IPS-11a (cell line): Measurements from ENCODE around the gene LTA.
"Not testable (repeated sequence)": the region's sequence is repeated elsewhere in the genome, so short reads cannot be mapped to it uniquely, and the experiment has no call there.

Source experiments
- H3K4me3 ChIP-seq: one replicate; pipeline ENCODE4 v1.5.1; 2013; ENCODE audit warnings: low read depth, low read length, control low read depth

The LTA gene

GRCh38 chr6:31586599-31587281 is 14.7 kb downstream of the LTA start:
- no peak overlapping the region for H3K4me3 ChIP-seq

- H3K4me3 ChIP-seq = no peak overlapping the region
Measured at GRCh38 chr6:31587791-31588777, 16.0 kb downstream of the LTA start.

- H3K4me3 ChIP-seq = no peak overlapping the region
Measured at GRCh38 chr6:31588871-31589650, 17.0 kb downstream of the LTA start.

GRCh38 chr6:31590691-31591090 is 18.6 kb downstream of the LTA start:
- not testable (repeated sequence) for H3K4me3 ChIP-seq

GRCh38 chr6:31592396-31592771 is 20.3 kb downstream of the LTA start:
- H3K4me3 ChIP-seq = no peak overlapping the region

GRCh38 chr6:31597006-31597405 is 24.9 kb downstream of the LTA start:
- H3K4me3 ChIP-seq = no peak overlapping the region

GRCh38 chr6:31607317-31607716 is 35.2 kb downstream of the LTA start:
- no peak overlapping the region for H3K4me3 ChIP-seq

GRCh38 chr6:31609519-31610406 is 37.7 kb downstream of the LTA start:
- no peak overlapping the region for H3K4me3 ChIP-seq

- no peak overlapping the region for H3K4me3 ChIP-seq
Measured at GRCh38 chr6:31610968-31611367, 38.9 kb downstream of the LTA start.

- no peak overlapping the region for H3K4me3 ChIP-seq
Measured at GRCh38 chr6:31614075-31614619, 42.1 kb downstream of the LTA start.

- H3K4me3 ChIP-seq = no peak within 1 kb of the TSS
Measured at GRCh38 chr6:31614684-31615578, 42.8 kb downstream of the LTA start, which contains the start of gene AIF1. TSS of gene AIF1 (plus strand) at chr6:31615234. CDS start at chr6:31615330, 96 bp downstream.

GRCh38 chr6:31615748-31616147 is 43.7 kb downstream of the LTA start:
- no peak overlapping the region for H3K4me3 ChIP-seq

GRCh38 chr6:31617010-31617409 is 44.9 kb downstream of the LTA start:
- H3K4me3 ChIP-seq = no peak overlapping the region

GRCh38 chr6:31619805-31620585 is 47.9 kb downstream of the LTA start:
- peak overlapping the region; percentile 83 for H3K4me3 ChIP-seq

GRCh38 chr6:31620586-31621319 is 48.7 kb downstream of the LTA start, which contains the start of gene PRRC2A:
TSS of gene PRRC2A (plus strand) at chr6:31620715. CDS start at chr6:31622790, 2,075 bp downstream.
- H3K4me3 ChIP-seq = peak within 1 kb of the TSS; percentile 89

GRCh38 chr6:31621320-31621939 is 49.3 kb downstream of the LTA start:
- peak overlapping the region; percentile 89 for H3K4me3 ChIP-seq

GRCh38 chr6:31621991-31622390 is 49.9 kb downstream of the LTA start:
- H3K4me3 ChIP-seq = peak overlapping the region; percentile 89
